Prostate gland (tissue), 2 donors: ENCODE measurements around the gene DROSHA. TPM values are rescaled to one million over a fixed set of nuclear protein-coding genes. Genes with fewer than 3 reads are reported as not detected.

ENCODE experiments used
- DNase-seq: peaks from one replicate; pipeline ENCODE4 v3.0.0-alpha.2; 2019; ENCODE audit warnings: low spot score
- H3K27ac ChIP-seq, 2 donors: fragments of 200-600 bp; sonication (generic); 2 replicates each; pipeline ENCODE4 v1.5.1; 2017 to 2019
- H3K27me3 ChIP-seq: fragments of 200-600 bp; sonication (generic); replicated peaks from 2 replicates; pipeline ENCODE4 v1.5.1; 2019; ENCODE audit not compliant: insufficient read depth
- H3K36me3 ChIP-seq, 2 donors: fragments of 200-600 bp; sonication (generic); 1 replicate in 1 of 2; 2 replicates in 1 of 2; pipeline versions ENCODE4 v1.5.1 to v1.8.1; 2017 to 2019
- H3K4me1 ChIP-seq: fragments of 200-600 bp; sonication (generic); replicated peaks from 2 replicates; pipeline ENCODE4 v1.5.1; 2019
- H3K4me3 ChIP-seq, 2 donors: fragments of 200-600 bp; sonication (generic); 2 replicates each; pipeline ENCODE4 v1.5.1; 2017 to 2019
- H3K9me3 ChIP-seq: fragments of 200-600 bp; sonication (generic); 2 replicates; pipeline ENCODE4 v1.5.1; 2017
- POLR2A ChIP-seq: fragments of 450-650 bp; IDR thresholded peaks from one replicate; pipeline ENCODE4 v1.6.1; 2016; ENCODE audit warnings: antibody characterized with exemption, mild to moderate bottlenecking
- POLR2AphosphoS5 ChIP-seq: sonication (generic); formaldehyde crosslinking; IDR thresholded peaks from one replicate; pipeline ENCODE4 v1.6.1; 2017; ENCODE audit warnings: antibody characterized with exemption
- WGBS: methylation state at CpG from one replicate; pipeline ENCODE4 v1.1.5; 2018; 5-methylcytosine and 5-hydroxymethylcytosine counted together
- intact Hi-C: fragments of 100-400 bp; cut with DNase I; formaldehyde crosslinking; loops from one replicate; pipeline ENCODE4 v1.14.2; 2022
- total RNA-seq, 2 donors: library from RNA; depleted of rRNA; stranded (reverse); fragments of >200 nt; gene quantifications; one replicate each; pipeline ENCODE4 v1.1.0, GENCODE V29; 2016
- TF ChIP-seq, protein P1 (sequence below), 4 experiments: fragments of 200-600 bp in 2 of 4; fragments of 450-650 bp in 2 of 4; sonication (generic) in 2 of 4; IDR thresholded peaks; 1 replicate in 3 of 4; 2 replicates in 1 of 4; pipeline ENCODE4 v1.5.1; 2016 to 2019; ENCODE audit warnings: antibody characterized with exemption in 4 of 4, mild to moderate bottlenecking in 2 of 4, moderate library complexity in 2 of 4

Gene DROSHA
- total RNA-seq, 2 donors from 2014 or later = 27.6 to 45.7 TPM

DNA sequence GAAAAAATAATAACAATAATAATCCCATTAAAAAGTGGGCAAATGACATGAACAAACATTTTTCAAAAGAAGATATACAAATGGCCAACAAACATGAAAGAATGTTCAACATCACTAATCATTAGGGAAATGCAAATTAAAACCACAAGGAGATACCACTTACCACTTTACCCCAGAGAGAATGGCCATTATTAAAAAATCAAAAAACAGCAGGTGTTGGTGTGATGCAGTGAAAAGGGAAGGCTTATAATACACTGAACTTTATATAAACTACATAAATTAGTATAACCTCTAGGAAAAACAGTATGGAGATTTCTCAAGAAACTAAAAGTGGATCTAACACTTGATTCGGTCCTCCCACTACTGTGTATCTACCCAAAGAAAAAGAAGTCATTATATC lies 81.9 kb downstream of the DROSHA start:
- Histone ChIP-seq H3K27me3 (no peaks in the 10 kb centered on the region), H3K9me3 (no peaks in the 10 kb centered on the region), H3K27ac (no peak overlapping the region), H3K4me3 (no peak overlapping the region), H3K36me3 (peaks cover 0 to 2% of the 10 kb centered on the region in 2 donors), H3K4me1 (no peaks in the 10 kb centered on the region)
- intact Hi-C loops = no loop called here
- 100% methylated on average over 1 of the region's 1 CpG for WGBS
- TF ChIP-seq POLR2A (no peak), POLR2AphosphoS5 (no peak)
- TF ChIP-seq, protein P1, sequence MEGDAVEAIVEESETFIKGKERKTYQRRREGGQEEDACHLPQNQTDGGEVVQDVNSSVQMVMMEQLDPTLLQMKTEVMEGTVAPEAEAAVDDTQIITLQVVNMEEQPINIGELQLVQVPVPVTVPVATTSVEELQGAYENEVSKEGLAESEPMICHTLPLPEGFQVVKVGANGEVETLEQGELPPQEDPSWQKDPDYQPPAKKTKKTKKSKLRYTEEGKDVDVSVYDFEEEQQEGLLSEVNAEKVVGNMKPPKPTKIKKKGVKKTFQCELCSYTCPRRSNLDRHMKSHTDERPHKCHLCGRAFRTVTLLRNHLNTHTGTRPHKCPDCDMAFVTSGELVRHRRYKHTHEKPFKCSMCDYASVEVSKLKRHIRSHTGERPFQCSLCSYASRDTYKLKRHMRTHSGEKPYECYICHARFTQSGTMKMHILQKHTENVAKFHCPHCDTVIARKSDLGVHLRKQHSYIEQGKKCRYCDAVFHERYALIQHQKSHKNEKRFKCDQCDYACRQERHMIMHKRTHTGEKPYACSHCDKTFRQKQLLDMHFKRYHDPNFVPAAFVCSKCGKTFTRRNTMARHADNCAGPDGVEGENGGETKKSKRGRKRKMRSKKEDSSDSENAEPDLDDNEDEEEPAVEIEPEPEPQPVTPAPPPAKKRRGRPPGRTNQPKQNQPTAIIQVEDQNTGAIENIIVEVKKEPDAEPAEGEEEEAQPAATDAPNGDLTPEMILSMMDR (IDR thresholded peaks at IDR 0.05) = no peak
- no peak for DNase-seq

DNA sequence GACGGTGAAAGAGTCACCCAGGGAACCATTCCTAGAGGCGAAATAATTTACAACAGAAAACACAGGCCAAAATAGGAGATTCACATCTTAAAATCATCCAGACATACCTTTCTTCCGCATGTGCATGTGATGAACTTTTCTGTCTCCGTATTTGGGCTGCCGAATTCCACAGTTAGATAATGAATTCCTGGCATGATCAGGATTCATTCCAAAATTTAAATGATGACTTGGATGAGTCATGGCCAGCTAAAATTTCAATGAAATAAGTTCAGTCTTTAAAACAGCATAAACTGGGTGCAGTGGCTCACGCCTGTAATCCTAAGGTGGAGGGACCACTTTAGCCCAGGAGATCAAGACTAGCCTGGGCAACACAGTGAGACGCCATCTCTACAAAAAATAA lies 82.7 kb downstream of the DROSHA start:
- Histone ChIP-seq H3K4me1 (no peaks in the 10 kb centered on the region), H3K9me3 (no peaks in the 10 kb centered on the region), H3K36me3 (peaks cover 0 to 2% of the 10 kb centered on the region in 2 donors), H3K27ac (no peak overlapping the region), H3K4me3 (no peak overlapping the region), H3K27me3 (no peaks in the 10 kb centered on the region)
- intact Hi-C loops = no loop called here
- TF ChIP-seq POLR2A (no peak), POLR2AphosphoS5 (no peak)
- TF ChIP-seq, protein P1 (IDR thresholded peaks at IDR 0.05) = no peak
- WGBS = 90% methylated on average over 7 of the region's 7 CpGs
- no peak for DNase-seq

DNA sequence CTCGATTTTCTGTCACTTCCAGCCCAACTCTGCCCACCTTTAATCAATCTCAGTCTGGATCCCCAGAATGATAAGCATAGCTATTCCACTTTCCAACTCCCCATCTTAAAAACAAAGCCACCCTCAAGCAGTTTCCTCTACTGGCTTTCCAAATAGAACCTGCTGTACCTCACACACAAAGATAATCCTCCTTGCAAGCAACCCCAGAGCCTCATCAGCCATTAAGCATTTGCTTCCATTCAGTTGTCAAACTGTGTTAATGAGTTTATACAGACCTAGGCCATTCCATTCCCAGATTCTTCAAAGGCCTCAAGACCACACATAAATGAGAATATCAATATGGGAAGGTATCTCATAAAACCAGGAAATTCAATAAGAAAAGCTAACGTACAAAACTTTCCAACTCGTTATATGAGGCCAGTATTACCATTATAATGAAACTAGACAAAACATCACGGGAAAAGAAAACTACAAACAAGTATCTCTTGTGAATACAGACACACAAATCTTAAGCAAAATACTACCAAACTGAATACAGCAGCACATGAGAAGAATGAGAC lies 86.8 kb downstream of the DROSHA start:
- peaks cover 0 to 2% of the 10 kb centered on the region in 2 donors for H3K36me3 ChIP-seq
- no peaks in the 10 kb centered on the region for H3K9me3 ChIP-seq
- no peak for DNase-seq
- no peak overlapping the region for H3K27ac ChIP-seq
- WGBS = 72% methylated on average over 4 of the region's 4 CpGs
- H3K27me3 ChIP-seq = no peaks in the 10 kb centered on the region
- no peak overlapping the region for H3K4me3 ChIP-seq
- no peaks in the 10 kb centered on the region for H3K4me1 ChIP-seq
- TF ChIP-seq, protein P1 (IDR thresholded peaks at IDR 0.05) = no peak
- TF ChIP-seq POLR2A (no peak), POLR2AphosphoS5 (no peak)
- intact Hi-C loops = no loop called here

DNA sequence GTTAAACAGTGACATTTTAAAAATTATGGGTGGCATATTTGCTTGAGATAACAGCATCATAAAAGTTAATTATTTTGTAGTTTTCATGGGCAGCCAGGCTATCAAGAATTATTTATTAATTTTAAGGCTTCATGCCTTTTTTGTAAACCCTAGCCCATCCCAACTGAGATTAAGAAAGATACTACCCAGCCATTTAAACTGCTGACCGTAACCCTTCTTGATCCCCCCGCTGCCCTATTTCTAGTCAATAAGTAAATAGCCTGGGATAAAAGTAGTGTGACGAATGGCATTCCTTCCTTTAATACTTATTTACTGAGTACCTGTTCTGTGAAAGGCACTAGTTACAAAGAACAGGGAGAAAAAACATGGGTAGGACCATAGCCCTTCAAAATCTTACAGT lies 88.3 kb downstream of the DROSHA start:
- Histone ChIP-seq H3K27me3 (no peaks in the 10 kb centered on the region), H3K4me1 (no peaks in the 10 kb centered on the region), H3K9me3 (no peaks in the 10 kb centered on the region), H3K27ac (no peak overlapping the region), H3K36me3 (peaks cover 0 to 2% of the 10 kb centered on the region in 2 donors), H3K4me3 (no peak overlapping the region)
- TF ChIP-seq, protein P1 (IDR thresholded peaks at IDR 0.05) = no peak
- TF ChIP-seq POLR2AphosphoS5 = no peak
- TF ChIP-seq POLR2A = no peak
- intact Hi-C loops = no loop called here
- DNase-seq = no peak
- WGBS = 81% methylated on average over 3 of the region's 3 CpGs

DNA sequence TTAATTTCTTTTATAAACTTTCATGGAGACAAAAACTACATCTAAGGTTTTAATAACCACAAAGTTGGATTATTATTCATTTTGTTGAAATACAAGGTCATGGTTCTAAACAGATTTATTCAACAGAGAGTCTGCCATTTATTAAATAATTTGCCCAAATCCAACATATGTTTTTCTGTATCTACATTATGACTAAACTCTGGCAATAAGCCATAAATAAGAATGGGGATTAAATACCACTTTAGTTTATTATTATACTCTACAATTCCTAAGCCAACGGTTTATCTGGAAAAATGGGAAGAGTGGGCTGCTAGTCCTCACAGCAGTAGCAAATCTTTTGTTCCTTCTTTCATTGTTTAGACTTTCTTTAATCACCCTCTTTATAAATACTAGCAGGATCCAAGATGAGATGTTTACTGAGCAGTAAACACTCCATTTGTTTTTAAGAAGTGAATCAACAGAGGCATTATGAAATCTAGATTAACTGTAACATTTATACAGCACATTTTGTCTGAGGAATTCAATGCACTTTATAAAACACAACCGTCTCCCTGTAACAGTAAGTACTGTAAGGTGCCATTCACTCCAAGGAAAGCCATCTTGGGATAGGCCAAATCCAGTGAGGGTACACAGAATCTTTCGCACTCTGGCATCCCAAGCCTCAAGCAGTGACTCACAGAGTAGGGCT lies 89.7 kb downstream of the DROSHA start:
- WGBS = 46% methylated on average over 3 of the region's 3 CpGs
- H3K4me1 ChIP-seq = no peaks in the 10 kb centered on the region
- H3K36me3 ChIP-seq = no peaks in the 10 kb centered on the region
- H3K4me3 ChIP-seq = no peak overlapping the region
- H3K27ac ChIP-seq = no peak overlapping the region
- intact Hi-C loops = no loop called here
- no peak for DNase-seq
- no peaks in the 10 kb centered on the region for H3K9me3 ChIP-seq
- H3K27me3 ChIP-seq = no peaks in the 10 kb centered on the region
- TF ChIP-seq POLR2AphosphoS5 (no peak), POLR2A (no peak)
- TF ChIP-seq, protein P1 (IDR thresholded peaks at IDR 0.05) = no peak
